ENCODE data around the gene VIT.
"Not testable (repeated sequence)": the region's sequence is repeated elsewhere in the genome, so short reads cannot be mapped to it uniquely, and the experiment has no call there.

VIT gene

GRCh38 chr2:36809069-36809445 lies 112.5 kb downstream of the VIT start:
- no peak for FAIRE-seq

DNA sequence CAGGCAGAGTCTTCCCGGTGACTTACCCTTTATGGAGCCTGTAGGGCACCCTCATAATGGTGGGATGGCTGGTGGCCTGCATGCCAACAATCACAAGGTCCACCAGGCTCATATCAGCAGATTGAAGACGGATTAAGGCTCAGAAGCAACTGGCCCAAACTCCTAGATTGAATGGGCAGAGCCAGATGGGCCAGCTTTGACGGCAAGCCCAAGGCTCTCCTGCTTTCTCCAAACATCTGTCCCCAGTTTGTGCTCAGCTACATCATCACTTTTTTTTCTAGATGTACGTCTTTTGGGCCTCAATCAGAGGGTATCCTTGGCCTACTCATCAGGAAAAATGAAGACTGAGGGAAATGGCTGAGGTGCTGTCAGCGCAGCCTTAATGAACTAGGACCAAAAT lies 114.6 kb downstream of the VIT start:
- no peak for FAIRE-seq

- no peak for FAIRE-seq
Measured at GRCh38 chr2:36812196-36812595, 115.7 kb downstream of the VIT start.

DNA sequence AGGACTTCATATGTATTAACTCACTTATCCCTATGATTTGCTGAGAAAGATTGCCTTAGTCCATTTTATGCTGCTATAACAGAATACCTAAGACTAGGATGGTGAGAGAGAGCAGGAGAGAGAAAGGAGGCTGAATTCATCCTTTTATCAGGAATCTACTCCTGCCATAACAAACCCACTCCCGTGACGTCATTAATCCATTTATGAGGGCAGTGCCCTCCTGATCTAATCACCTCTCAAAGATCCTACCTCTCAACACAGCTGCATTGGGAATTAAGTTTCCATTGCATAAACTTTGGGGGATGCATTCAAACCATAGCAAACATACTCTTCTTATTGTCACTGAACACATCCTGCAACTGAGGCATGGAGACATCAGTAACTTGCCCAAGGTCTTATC lies 122.0 kb downstream of the VIT start:
- no peak for FAIRE-seq

- no peak for FAIRE-seq
Measured at GRCh38 chr2:36819095-36819711, 122.7 kb downstream of the VIT start.

DNA sequence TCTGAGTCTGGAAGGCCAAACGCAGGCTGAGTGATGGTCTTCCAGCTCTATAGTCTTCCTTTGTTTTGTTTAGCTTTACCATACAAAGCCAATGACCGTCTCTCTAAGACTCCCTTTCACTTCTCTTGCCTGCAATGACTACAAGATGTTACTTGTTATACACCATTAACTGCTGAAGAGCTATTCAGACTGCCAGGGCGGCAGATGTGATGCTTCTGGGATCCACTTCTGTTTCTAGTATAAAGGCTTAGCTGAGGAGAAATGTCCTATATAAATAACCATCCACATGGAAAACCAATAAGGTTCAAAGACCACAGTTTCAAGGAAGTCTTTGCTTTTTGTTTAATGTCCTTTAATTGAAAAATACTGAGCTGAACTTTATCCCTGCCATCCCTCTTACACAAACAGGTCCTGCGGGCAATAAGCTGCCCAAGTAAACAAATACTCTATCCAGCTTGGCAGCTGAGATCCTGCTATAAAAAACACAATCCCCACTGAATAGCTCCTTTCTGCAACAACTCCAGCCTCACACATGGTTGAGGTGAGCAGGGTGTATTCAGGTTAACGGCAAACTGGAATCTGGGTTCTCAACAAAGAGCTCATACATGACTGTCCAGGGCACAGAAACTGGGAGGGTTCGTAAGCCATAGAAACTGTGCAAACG lies 124.6 kb downstream of the VIT start:
- FAIRE-seq, result no peak

GRCh38 chr2:36823862-36824261 lies 127.4 kb downstream of the VIT start:
- FAIRE-seq, result no peak

- no peak for FAIRE-seq
Measured at GRCh38 chr2:36824273-36824672, 127.8 kb downstream of the VIT start.

DNA sequence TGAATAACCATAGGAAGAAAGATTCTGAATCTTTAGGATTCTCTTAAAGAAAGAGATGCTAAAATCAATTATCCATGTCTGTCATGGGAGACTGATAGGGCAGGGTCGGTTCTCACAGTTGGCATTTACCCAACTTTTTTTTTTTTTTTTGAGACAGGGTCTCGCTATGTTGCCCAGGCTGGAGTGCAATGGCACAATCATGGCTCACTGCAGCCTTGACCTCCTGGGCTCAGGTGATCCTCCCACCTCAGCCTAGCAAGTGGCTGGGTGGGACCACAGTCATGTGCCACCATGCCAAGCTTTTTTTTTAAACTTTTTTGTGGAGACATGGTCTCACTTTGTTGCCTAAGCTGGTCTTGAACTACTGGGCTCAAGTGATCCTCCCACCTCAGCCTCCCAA lies 128.2 kb downstream of the VIT start:
- not testable (repeated sequence) for FAIRE-seq

- no peak for FAIRE-seq
Measured at GRCh38 chr2:36831185-36831584, 134.7 kb downstream of the VIT start.

- no peak for FAIRE-seq
Measured at GRCh38 chr2:36834203-36834602, 137.7 kb downstream of the VIT start.

GRCh38 chr2:36834731-36835524 lies 138.4 kb downstream of the VIT start:
- no peak for FAIRE-seq

DNA sequence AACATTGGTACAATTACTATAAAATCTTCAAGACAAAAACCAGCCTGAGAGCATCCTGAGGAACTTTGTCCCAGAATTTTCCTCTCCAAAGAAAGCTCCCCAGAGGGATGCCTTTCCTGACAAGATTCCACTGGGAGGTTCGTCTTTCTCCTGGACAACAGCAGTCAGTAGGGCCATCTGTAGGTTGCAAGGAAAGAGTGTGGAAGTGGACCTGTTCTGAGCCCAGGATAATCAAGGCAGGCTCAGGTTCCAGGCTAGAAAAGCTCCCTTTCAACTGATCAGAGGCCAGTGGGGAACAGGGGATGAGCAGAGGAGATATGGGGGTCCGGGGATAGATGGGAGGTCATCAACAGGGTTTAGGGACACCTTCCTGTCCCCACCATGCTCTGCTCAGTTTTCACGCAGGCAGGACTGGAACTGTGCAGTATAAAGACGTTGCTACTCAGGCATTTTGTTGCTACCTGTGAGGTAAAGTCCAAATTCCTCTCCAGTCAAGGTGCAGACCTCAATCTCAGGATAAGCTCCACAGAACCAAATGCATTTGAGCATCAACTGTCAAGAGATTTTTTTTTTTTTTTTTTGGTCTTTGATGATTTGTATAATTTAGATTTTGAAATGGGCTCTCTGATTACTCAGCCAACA lies 143.6 kb downstream of the VIT start:
- FAIRE-seq, result no peak

GRCh38 chr2:36843838-36844237 lies 147.3 kb downstream of the VIT start:
- no peak for FAIRE-seq

DNA sequence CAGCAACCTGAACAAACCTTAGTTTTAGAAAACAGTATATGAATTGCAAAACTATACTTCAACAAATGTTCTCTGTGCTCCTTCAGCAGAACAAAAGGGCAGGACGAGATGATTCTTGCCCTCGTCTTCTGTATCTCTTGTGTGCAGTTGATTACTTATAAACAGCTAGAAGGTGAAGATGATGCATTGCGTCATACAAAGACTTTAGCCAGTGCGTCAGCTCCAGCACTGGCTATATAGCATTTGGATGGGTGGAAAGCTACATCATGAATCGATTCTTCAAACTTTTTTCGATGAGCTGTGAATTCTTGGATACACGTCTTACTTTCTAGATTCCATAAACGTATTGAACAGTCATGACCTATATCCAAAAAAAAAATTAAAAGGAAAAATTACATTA lies 152.8 kb downstream of the VIT start:
- no peak for FAIRE-seq

DNA sequence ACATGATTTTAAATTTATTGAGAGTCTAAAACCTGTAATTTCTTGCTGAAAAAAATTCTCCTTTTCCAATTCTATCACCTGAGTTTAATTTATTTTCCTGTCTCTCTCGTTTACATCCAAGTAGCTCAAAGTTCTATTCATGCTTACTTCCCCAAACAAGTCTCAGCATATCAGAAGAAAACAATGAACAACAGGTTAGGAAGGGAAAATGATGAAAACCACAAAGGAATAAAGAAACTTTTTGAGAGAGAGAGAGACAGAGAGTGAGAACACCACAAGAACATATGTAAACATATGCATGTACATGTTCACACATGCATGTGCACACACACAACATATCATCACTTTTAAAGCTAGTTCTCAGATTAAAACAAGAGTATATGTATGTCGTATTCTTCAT lies 157.7 kb downstream of the VIT start:
- FAIRE-seq, result no peak

DNA sequence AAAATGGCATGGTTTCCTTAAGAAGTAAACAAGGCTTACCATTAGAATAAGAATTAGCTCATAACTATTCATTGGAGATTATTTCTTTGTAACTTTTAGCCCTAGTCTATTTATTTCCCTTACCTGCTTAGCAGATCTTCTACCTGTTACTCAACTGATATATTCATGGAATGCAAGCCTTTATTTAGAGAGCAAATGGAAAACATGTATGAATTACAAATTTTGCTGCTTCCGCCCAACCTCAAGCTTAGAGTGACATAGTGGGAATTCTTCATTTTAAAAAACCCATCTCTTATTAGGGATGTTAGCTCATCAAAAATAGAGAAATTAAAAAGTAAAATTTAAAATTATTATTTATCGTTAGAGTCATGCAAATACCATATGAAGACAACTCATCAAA lies 158.9 kb downstream of the VIT start:
- FAIRE-seq, result no peak

- no peak for FAIRE-seq
Measured at GRCh38 chr2:36857713-36858112, 161.2 kb downstream of the VIT start.

DNA sequence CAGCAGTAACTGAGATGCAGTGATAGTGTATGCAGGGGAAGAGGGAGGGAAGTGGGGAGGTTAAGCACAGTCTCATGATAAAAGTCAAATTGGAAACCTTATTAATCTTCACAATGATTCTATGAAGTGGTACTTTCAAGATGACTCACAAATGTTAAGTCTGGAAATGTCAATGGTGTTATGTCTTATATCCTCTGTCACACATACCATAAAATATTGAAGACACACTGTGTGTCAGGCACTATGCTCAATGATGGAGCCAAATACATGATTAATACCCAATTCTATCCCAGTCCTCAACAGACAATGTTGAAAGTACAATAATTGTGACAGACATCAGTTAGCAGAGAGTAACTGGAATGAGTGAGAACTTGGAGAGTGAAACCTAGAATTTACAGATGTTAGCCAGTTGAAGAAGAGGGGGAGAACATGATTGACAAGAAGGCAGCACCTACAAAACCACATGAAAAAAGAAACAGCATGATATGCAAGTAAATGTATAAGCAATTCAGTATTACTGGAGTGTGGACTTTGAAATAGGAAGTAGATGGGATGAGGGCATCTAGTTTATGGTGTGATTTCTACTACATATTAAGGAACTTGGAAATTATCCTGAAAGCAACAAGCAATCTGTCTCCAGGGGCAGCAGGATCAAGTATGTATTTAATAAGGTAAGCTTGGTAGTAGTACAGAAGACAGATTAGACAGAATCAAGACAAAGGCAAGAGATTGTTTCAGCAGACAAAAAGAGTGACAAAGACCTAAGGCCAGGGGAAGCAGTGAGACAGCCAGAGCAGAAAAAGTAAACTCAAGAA lies 162.3 kb downstream of the VIT start:
- FAIRE-seq, result no peak

DNA sequence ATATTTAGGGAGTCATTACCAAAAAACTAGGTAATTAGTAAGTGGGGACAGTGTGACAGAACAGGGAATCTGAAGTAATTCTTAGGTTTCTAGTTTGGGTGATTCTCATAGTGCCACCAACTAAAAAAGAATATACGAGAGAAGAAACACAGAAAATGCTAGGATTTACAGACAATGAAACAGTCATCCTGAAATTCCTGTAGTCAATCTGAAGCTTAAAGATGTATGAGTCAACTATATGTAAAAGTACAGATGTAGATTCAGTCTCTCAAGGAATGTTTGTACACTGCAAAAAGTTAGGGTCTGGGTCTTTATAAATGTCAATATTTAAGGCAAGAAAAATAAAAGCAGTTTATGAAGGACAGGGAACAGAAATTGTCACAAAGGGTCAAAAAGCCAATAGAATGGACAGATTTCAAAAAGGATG lies 162.9 kb downstream of the VIT start:
- FAIRE-seq, result no peak

DNA sequence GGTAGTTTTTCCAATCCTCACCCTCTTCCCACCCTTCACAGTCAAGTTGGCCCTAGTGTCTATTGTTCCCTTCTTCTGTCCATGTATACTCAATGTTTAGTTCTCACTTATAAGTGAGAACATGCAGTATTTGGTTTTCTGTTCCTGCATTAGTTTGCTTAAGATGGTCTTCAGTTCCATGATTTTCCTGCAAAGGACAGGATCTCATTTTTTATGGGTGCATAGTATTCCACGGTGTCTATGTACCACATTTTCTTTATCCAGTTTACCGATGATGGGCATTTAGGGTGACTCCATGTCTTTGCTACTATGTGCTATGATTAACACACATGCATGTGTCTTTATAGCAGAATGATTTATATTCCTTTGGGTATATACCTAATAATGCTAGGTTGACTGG lies 165.4 kb downstream of the VIT start:
- FAIRE-seq, result no peak
